ENCODE data around the gene CLSTN1. TPM values are rescaled to one million over a fixed set of nuclear protein-coding genes. Genes with fewer than 3 reads are reported as not detected.

The CLSTN1 gene
- total and polyA plus RNA-seq, 10 of the 15 experiments (the other 5 are each of a cell fraction or from before 2014, with no cell fraction given): 2.7 to 64.4 (median 23.2) TPM

GRCh38 chr1:9866836-9867235, 43.1 kb upstream of the CLSTN1 start:
- BruUV-seq (replicated peaks): no TSS peak
- Histone ChIP-seq H3K27ac (ENCODE audit: control insufficient read depth, insufficient read depth) (no peak overlapping the region), H3K4me2 (ENCODE audit: control insufficient read depth, insufficient read depth) (no peak overlapping the region), H3K4me1 (ENCODE audit: control insufficient read depth, insufficient read depth, low read length) (peaks cover 23% of the 10 kb centered on the region), H3K9ac (ENCODE audit: control insufficient read depth, insufficient read depth, low read length) (no peak overlapping the region), H3K4me3 (no peak overlapping the region), H3K36me3 (ENCODE audit: control insufficient read depth in 2 of 2, insufficient read depth in 2 of 2, low read length in 1 of 2) (no peaks in the 10 kb centered on the region), H2AFZ (ENCODE audit: control insufficient read depth, low read depth, low read length) (no peak overlapping the region), H3K27me3 (replicated peaks in 1 of 2; ENCODE audit: control insufficient read depth in 2 of 2, insufficient read depth in 2 of 2, low read length in 1 of 2) (no peaks in the 10 kb centered on the region), H3K9me3 (replicated peaks; ENCODE audit: control insufficient read depth, insufficient read depth, low read length) (no peaks in the 10 kb centered on the region), H3K79me2 (ENCODE audit: control insufficient read depth, insufficient read depth, low read length) (no peaks in the 10 kb centered on the region), H4K20me1 (ENCODE audit: control insufficient read depth, insufficient read depth) (no peaks in the 10 kb centered on the region)
- no peak for DNase-seq (ENCODE audit: low read depth, low spot score)
- TF ChIP-seq EP300 (IDR thresholded peaks at IDR 0.05; ENCODE audit: borderline replicate concordance in 1 of 2, control insufficient read depth in 1 of 2, low read depth in 2 of 2, low read length in 2 of 2) (no peak), MEF2A (IDR thresholded peaks at IDR 0.05; ENCODE audit: insufficient read depth, low read depth, low read length) (no peak), RB1 (IDR thresholded peaks at IDR 0.05; ENCODE audit: borderline replicate concordance) (no peak)
- ChIA-PET RAD21 (ENCODE audit: unreplicated experiment) (interaction anchor here (1.0 to 7.1 kb wide), 4 partner anchors 67 to 239 kb away, joined by 3 to 174 read pairs (median 6); no protein-coding TSS in a partner anchor), POLR2A (interaction anchor here (0.5 kb wide), 1 partner anchor 243 kb away, joined by 4 read pairs; no protein-coding TSS in a partner anchor), CTCF (interaction anchor here (0.6 to 19.1 kb wide), 12 partner anchors 8 to 371 kb away, joined by 3 to 562 read pairs (median 5); partner anchors contain the start of gene TMEM201), SMC1A (ENCODE audit: uncharacterized antibody, unreplicated experiment) (interaction anchor here (1.5 to 16.6 kb wide), 4 partner anchors 45 to 241 kb away, joined by 3 to 428 read pairs (median 6); no protein-coding TSS in a partner anchor)
- intact Hi-C loops (cut with micrococcal nuclease; ENCODE audit: unreplicated experiment) (loop anchor here (1.0 to 10.0 kb wide), 4 partner anchors 83 to 372 kb away; no protein-coding TSS in a partner anchor), in situ Hi-C loops (cut with MboI) (loop anchor here (5.0 kb wide), 2 partner anchors 80 to 235 kb away; no protein-coding TSS in a partner anchor)
- no peak for ATAC-seq
- FAIRE-seq: no peak
- whole genome bisulfite sequencing (ENCODE audit: insufficient coverage, insufficient replicate concordance, low lambda C conversion rate, missing lambda C conversion rate): 78% methylated on average over 6 of the region's 6 CpGs

DNA sequence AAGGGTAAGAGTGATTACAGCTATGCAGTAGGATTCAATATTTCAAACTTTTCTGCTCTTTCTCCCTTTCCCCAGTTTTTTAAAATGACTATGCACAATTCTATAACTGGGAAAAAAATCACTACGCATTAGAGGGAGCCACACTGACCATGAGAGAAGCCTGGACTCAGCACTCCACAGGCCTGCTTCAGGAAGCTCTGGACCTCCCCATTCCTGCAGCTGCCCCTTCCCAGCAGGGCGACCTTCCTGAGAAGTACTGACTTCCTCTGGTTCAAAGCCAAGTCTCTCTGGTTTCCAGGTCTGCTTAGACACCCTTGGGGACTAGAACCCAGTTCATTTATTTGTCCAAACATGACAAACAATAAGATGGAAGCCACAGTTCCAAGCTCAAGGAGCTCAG, 42.0 kb upstream of the CLSTN1 start:
- Histone ChIP-seq H3K36me3 (ENCODE audit: control insufficient read depth in 2 of 2, insufficient read depth in 2 of 2, low read length in 1 of 2) (no peaks in the 10 kb centered on the region), H3K4me1 (ENCODE audit: control insufficient read depth, insufficient read depth, low read length) (peaks cover 26% of the 10 kb centered on the region), H3K9ac (ENCODE audit: control insufficient read depth, insufficient read depth, low read length) (no peak overlapping the region), H3K79me2 (ENCODE audit: control insufficient read depth, insufficient read depth, low read length) (no peaks in the 10 kb centered on the region), H3K27ac (ENCODE audit: control insufficient read depth, insufficient read depth) (no peak overlapping the region), H3K4me3 (no peak overlapping the region), H3K4me2 (ENCODE audit: control insufficient read depth, insufficient read depth) (no peak overlapping the region), H3K9me3 (replicated peaks; ENCODE audit: control insufficient read depth, insufficient read depth, low read length) (no peaks in the 10 kb centered on the region), H2AFZ (ENCODE audit: control insufficient read depth, low read depth, low read length) (no peak overlapping the region), H3K27me3 (replicated peaks in 1 of 2; ENCODE audit: control insufficient read depth in 2 of 2, insufficient read depth in 2 of 2, low read length in 1 of 2) (no peaks in the 10 kb centered on the region), H4K20me1 (ENCODE audit: control insufficient read depth, insufficient read depth) (no peaks in the 10 kb centered on the region)
- WGBS (ENCODE audit: insufficient coverage, insufficient replicate concordance, low lambda C conversion rate, missing lambda C conversion rate): 92% methylated on average over 2 of the region's 2 CpGs
- intact Hi-C loops (cut with micrococcal nuclease; ENCODE audit: unreplicated experiment): loop anchor here (2.0 to 10.0 kb wide), 4 partner anchors 43 to 371 kb away; partner anchors contain the start of gene CLSTN1
- ChIA-PET POLR2A (interaction anchor here (0.6 to 1.6 kb wide), 3 partner anchors 81 to 351 kb away, joined by 3 to 8 read pairs (median 4); no protein-coding TSS in a partner anchor), RAD21 (ENCODE audit: unreplicated experiment) (interaction anchor here (0.6 to 7.1 kb wide), 9 partner anchors 45 to 251 kb away, joined by 3 to 174 read pairs (median 3); no protein-coding TSS in a partner anchor), SMC1A (ENCODE audit: uncharacterized antibody, unreplicated experiment) (interaction anchor here (0.7 to 16.6 kb wide), 7 partner anchors 12 to 239 kb away, joined by 3 to 428 read pairs (median 4); no protein-coding TSS in a partner anchor), CTCF (interaction anchor here (0.7 to 19.1 kb wide), 15 partner anchors 9 to 370 kb away, joined by 3 to 562 read pairs (median 5); partner anchors contain the start of gene TMEM201)
- no peak for DNase-seq (ENCODE audit: low read depth, low spot score)
- ATAC-seq: no peak
- in situ Hi-C loops (cut with MboI): loop anchor here (5.0 kb wide), 2 partner anchors 78 to 233 kb away; no protein-coding TSS in a partner anchor
- FAIRE-seq: no peak
- no TSS peak for BruUV-seq (replicated peaks)
- TF ChIP-seq TCF3 (IDR thresholded peaks at IDR 0.05; ENCODE audit: borderline replicate concordance, insufficient read depth, low read depth, low read length): no peak
- no peak for TF ChIP-seq SMAD1 (IDR thresholded peaks at IDR 0.05; ENCODE audit: low read depth, partially characterized antibody)
- TF ChIP-seq FOXM1 (IDR thresholded peaks at IDR 0.05; ENCODE audit: low read depth, low read length): no peak
- TF ChIP-seq TARDBP (IDR thresholded peaks at IDR 0.05; ENCODE audit: borderline replicate concordance): no peak
- no peak for TF ChIP-seq WRNIP1 (IDR thresholded peaks at IDR 0.05; ENCODE audit: borderline replicate concordance, low read depth, low read length)
- TF ChIP-seq, protein P1, sequence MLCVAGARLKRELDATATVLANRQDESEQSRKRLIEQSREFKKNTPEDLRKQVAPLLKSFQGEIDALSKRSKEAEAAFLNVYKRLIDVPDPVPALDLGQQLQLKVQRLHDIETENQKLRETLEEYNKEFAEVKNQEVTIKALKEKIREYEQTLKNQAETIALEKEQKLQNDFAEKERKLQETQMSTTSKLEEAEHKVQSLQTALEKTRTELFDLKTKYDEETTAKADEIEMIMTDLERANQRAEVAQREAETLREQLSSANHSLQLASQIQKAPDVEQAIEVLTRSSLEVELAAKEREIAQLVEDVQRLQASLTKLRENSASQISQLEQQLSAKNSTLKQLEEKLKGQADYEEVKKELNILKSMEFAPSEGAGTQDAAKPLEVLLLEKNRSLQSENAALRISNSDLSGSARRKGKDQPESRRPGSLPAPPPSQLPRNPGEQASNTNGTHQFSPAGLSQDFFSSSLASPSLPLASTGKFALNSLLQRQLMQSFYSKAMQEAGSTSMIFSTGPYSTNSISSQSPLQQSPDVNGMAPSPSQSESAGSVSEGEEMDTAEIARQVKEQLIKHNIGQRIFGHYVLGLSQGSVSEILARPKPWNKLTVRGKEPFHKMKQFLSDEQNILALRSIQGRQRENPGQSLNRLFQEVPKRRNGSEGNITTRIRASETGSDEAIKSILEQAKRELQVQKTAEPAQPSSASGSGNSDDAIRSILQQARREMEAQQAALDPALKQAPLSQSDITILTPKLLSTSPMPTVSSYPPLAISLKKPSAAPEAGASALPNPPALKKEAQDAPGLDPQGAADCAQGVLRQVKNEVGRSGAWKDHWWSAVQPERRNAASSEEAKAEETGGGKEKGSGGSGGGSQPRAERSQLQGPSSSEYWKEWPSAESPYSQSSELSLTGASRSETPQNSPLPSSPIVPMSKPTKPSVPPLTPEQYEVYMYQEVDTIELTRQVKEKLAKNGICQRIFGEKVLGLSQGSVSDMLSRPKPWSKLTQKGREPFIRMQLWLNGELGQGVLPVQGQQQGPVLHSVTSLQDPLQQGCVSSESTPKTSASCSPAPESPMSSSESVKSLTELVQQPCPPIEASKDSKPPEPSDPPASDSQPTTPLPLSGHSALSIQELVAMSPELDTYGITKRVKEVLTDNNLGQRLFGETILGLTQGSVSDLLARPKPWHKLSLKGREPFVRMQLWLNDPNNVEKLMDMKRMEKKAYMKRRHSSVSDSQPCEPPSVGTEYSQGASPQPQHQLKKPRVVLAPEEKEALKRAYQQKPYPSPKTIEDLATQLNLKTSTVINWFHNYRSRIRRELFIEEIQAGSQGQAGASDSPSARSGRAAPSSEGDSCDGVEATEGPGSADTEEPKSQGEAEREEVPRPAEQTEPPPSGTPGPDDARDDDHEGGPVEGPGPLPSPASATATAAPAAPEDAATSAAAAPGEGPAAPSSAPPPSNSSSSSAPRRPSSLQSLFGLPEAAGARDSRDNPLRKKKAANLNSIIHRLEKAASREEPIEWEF (IDR thresholded peaks at IDR 0.05; ENCODE audit: insufficient replicate concordance, low read depth, low read length): no peak
- TF ChIP-seq PAX8 (IDR thresholded peaks at IDR 0.05): no peak
- TF ChIP-seq ZNF217 (IDR thresholded peaks at IDR 0.05): no peak
